ENCODE measurements around the gene ZNF333.

DNA sequence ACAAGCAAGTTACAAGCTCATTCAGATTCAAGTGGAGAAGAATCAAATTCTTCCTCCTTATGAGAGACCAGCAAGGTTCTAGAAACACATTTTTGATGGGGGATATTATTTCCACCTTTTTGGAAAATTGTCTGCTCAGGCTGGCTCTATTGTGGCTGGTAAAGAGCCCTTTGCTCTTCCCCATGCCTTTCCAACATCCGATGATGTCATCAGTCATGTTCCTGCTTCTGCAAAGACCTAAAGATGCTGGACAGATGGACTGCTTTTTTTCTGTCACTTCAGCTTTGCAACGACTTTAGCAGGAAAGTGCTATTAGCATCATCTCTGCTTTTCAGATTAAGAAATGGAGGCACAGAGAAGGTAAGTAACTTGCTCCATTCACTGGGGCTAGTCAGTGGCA is 19.4 kb upstream of the ZNF333 start:
- TF ChIP-seq ZNF473 (tag by site-specific recombination; IDR thresholded peaks at IDR 0.05), result no peak
- TF ChIP-seq ZNF76 (tag by site-specific recombination; IDR thresholded peaks at IDR 0.05; ENCODE audit: borderline replicate concordance, low read depth), result no peak

All from HEK293 (cell line).